ENCODE results near the gene RPL7A. TPM values are rescaled to one million over a fixed set of nuclear protein-coding genes. Genes with fewer than 3 reads are reported as not detected.

RPL7A gene
- total RNA-seq (2022; extraction: Qiagen RNA extraction; ENCODE audit: low read depth) = 3,299 to 3,689 TPM (median 3,392 TPM) in 5 replicates

DNA sequence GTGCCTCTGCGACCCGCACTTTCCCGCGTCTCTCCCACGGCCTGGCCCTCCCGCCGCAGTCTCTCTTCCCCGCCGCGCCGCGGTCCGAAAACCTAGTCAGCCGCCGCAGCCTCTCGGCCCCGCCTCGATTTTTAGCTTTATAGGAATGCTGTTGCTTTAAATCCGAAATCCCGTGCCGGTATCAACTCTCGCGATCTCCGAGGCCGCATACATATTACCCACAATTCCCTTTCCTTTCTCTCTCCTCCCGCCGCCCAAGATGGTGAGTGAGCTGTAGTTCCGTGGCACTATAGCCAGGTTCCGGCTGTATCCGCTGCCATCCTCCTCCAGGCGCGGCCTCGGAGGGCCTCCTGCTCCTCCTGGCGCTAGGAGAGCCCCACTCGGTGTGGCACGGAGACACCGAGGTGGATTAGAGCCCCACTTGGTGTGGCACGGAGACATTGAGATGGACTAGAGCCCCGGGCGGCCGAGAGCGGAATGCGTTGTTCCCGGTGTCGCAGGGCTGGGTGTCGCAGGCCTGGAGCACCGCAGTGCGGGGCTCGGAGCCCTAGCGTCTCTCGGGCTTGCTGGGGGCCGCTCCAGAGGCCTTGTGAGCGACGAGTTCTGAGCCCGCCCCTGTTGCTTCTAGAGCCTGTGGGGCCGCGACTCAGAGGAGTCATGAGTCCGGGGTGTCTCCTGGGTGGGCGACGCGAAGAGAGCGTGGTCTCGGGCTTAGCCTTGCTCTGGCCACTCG is at the start of gene RPL7A, which contains the start of gene MED22:
Gene RPL7A (plus strand): TSS at position 234 of the 733 bp plus-strand sequence. CDS start 26 bp downstream, at position 260.
Gene MED22 (minus strand): TSS at position 147 of the 733 bp plus-strand sequence. CDS start 1,469 bp downstream, outside the sequence.

DNA sequence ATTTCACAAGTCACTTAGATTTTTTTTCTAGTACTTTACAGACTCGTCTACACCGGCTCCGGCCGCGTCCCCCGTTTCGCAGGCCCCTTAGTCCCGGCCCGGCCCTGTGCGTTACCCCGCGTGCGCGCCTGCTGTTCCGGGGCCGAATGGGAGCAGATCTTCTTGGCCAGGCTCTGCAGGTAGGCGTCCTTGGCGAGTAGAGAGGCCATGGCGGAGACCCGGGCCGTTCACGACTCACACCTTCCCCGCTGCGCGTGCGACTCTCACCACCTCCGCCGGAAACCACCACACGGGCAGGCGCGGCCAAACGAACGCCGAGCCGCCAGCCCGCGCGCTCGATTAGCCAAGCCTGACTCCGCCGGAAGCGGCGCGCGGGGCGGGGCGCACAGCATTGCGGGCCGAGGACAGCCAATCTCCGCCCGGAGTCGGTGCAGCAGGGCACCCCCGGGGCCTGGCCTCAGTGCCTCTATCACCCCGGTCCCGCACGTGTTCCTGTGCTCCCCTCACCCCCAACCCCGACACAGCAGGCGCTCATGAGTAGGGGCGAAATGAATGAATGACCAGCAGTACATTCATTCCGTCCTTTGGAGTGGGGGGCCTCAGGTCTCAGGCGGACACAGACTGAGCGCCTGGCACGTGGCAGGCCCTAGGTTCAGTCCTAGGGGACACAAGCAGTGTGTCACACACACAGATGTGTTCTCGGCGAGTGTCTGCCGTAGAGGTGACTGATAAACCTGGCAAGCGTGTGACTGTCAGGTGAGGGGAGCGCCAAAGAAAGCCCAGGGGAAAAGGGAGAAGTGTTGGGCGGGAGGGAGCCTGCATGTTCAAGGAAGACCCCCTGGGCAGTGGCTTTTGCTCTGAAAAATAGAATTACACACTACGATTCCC is 11.8 kb upstream of the RPL7A start, which contains the start of gene SURF6:
Gene SURF6 (minus strand): TSS at position 265 of the 888 bp plus-strand sequence. CDS start 56 bp downstream, at position 209.

GRCh38 chr9:133356391-133357091 is 8.5 kb downstream of the RPL7A start, which contains the start of the genes SURF1 and SURF2:
Gene SURF1, minus strand, starts transcription at chr9:133356487. Its CDS starts 34 bp downstream, at chr9:133356453.
Gene SURF2, plus strand, starts transcription at chr9:133356550. Its CDS starts 43 bp downstream, at chr9:133356593.

DNA sequence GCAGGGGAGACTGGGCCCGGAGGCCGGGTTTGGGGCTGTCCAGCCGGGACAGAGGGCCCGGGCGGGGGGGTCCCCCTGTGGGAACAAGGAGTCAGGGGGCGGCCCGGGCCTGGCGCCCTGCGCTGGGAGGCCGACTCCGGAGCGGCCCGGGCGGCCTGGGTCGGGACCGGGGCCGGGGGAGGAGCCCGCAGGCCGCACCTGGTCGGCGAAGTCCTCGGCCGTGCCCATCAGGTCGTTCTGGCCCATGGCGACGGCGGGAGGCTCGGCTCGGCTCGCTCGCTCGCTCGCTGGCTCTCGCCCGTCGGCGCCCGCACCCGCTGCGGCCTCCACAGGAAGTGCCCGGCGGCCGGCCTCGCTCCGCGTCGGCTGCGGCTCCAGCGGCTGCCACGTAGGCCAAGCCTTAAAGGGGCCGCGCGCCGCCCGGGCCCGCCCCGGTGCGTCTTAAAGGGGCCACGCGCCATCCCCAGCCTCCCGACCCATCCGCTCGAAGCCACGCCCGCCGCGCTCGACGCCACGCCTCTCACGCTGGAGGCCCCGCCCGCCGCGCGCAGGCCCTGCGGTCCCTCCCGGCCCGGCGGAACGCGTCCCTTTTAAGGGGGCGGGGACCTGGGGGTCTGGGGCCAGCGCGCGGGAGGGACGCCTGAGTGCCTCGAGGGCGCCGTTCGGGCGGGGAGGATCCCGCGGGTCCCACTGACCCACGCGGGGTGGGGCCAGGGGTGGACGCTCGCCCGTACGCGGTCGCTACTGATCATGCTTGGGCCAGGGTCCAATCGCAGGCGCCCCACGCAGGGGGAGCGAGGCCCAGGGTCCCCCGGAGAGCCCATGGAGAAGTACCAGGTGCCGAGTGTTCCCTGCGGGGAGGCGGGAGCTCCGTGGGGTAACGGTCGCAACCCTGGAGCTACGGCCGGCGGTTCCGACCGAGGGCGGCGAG is 28.0 kb downstream of the RPL7A start, which contains the start of the genes STKLD1 and SURF4:
Gene STKLD1 (plus strand): TSS at position 643 of the 931 bp plus-strand sequence. CDS start 108 bp downstream, at position 751.
Gene SURF4 (minus strand): TSS at position 337 of the 931 bp plus-strand sequence. CDS start 91 bp downstream, at position 246.

Other genes starting within 250 kb of the RPL7A start
- gene RALGDS, start 227.0 kb upstream of the RPL7A start, total RNA-seq (2022; extraction: Qiagen RNA extraction; ENCODE audit: low read depth) = 21.6 to 30.1 TPM (median 27.6 TPM) in 5 replicates
- gene GBGT1, start 184.3 kb upstream of the RPL7A start, total RNA-seq (2022; extraction: Qiagen RNA extraction; ENCODE audit: low read depth) = 1.6 to 2.7 TPM (median 2.2 TPM) in 5 replicates
- not detected in 5 replicates for gene OBP2B, start 139.0 kb upstream of the RPL7A start, total RNA-seq (2022; extraction: Qiagen RNA extraction; ENCODE audit: low read depth)
- not detected in 5 replicates for gene ABO, start 73.0 kb upstream of the RPL7A start, total RNA-seq (2022; extraction: Qiagen RNA extraction; ENCODE audit: low read depth)
- gene SURF6, start 12.0 kb upstream of the RPL7A start, total RNA-seq (2022; extraction: Qiagen RNA extraction; ENCODE audit: low read depth) = 19.9 to 33.2 TPM (median 29.0 TPM) in 5 replicates
- gene MED22, start 87 bp upstream of the RPL7A start, total RNA-seq (2022; extraction: Qiagen RNA extraction; ENCODE audit: low read depth) = 21.7 to 33.3 TPM (median 28.9 TPM) in 5 replicates
- 35.5 to 51.0 TPM (median 42.0 TPM) in 5 replicates for gene SURF1, start 8.3 kb downstream of the RPL7A start, total RNA-seq (2022; extraction: Qiagen RNA extraction; ENCODE audit: low read depth)
- gene SURF2, start 8.3 kb downstream of the RPL7A start, total RNA-seq (2022; extraction: Qiagen RNA extraction; ENCODE audit: low read depth) = 36.9 to 58.0 TPM (median 48.7 TPM) in 5 replicates
- gene SURF4, start 27.8 kb downstream of the RPL7A start, total RNA-seq (2022; extraction: Qiagen RNA extraction; ENCODE audit: low read depth) = 177 to 208 TPM (median 200 TPM) in 5 replicates
- gene STKLD1, start 28.1 kb downstream of the RPL7A start, total RNA-seq (2022; extraction: Qiagen RNA extraction; ENCODE audit: low read depth) = 0.08 to 1.4 TPM (median 0.67 TPM) in 5 replicates
- 34.3 to 40.3 TPM (median 36.9 TPM) in 5 replicates for gene REXO4, start 69.8 kb downstream of the RPL7A start, total RNA-seq (2022; extraction: Qiagen RNA extraction; ENCODE audit: low read depth)
- 0.33 to 0.97 TPM (median 0.46 TPM) in 5 replicates for gene ADAMTS13, start 74.1 kb downstream of the RPL7A start, total RNA-seq (2022; extraction: Qiagen RNA extraction; ENCODE audit: low read depth)
- gene CACFD1, start 111.8 kb downstream of the RPL7A start, total RNA-seq (2022; extraction: Qiagen RNA extraction; ENCODE audit: low read depth) = 3.1 to 4.8 TPM (median 4.4 TPM) in 5 replicates
- gene SLC2A6, start 130.9 kb downstream of the RPL7A start, total RNA-seq (2022; extraction: Qiagen RNA extraction; ENCODE audit: low read depth) = 14.5 to 24.2 TPM (median 20.4 TPM) in 5 replicates
- not detected in 5 replicates for gene MYMK, start 176.7 kb downstream of the RPL7A start, total RNA-seq (2022; extraction: Qiagen RNA extraction; ENCODE audit: low read depth)
- not detected in 5 replicates for gene ADAMTSL2, start 186.5 kb downstream of the RPL7A start, total RNA-seq (2022; extraction: Qiagen RNA extraction; ENCODE audit: low read depth)